Stimulated activated CD4-positive, alpha-beta T cell treated with anti-CD3 and anti-CD28 coated beads, TNF-alpha, amount 100 ng/mL, for 1 hour (primary cell): ENCODE results near the gene SELENOW.
"Not testable (repeated sequence)": the region's sequence is repeated elsewhere in the genome, so short reads cannot be mapped to it uniquely, and the experiment has no call there.

ENCODE experiments used
- DNase-seq, 3 donors: peaks; one replicate each; pipeline ENCODE4 v3.0.0-alpha.2; 2020; ENCODE audit warnings: low read depth in 3 of 3, low spot score in 1 of 3

The SELENOW gene

DNA sequence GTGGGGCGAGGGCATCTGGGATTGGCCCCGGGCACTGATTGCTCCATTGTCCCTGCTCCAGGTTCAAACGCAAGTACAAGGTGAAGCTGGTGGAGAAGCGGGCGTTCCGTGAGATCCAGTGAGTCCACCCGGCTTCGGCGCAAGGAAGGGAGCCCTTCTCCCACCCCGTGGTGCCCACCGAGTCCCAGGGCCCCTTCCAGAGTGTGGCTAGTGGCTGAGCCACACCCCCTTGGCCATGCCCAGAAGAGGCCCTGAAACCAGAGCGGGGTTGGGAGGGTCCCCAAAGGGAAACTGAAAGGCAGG is 21.9 kb upstream of the SELENOW start:
- no peak for DNase-seq

DNA sequence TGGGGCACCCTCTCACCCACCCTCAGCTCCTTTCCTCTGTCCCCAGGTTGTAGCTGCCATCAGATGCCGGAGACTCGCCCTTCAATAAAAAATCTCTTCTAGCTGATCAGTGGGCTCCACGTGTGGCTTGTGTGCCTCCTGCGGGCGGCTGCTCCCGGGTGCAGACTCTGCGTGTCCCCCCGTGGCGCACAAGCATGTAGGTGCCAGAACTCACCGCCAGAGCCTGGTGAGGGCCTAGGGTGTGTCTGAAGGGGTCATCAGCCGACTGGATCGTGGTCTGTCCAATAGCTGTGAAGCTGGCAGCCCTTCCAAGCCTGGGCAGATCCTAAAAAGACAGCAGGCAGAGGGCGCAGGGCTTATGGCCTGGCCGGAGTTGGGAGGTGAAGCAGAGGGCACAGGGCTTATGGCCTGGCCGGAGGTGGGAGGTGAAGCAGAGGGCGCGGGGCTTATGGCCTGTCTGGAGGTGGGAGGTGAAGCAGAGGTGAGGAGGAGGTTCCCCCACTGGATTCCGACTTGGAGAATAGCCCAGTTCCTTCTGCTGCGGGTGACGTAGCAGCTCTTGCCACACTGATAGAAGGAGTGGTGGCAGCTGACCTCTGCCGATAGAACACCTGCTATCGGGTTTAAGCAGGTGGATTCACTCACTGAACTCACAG is 21.4 kb upstream of the SELENOW start:
- no peak for DNase-seq

DNA sequence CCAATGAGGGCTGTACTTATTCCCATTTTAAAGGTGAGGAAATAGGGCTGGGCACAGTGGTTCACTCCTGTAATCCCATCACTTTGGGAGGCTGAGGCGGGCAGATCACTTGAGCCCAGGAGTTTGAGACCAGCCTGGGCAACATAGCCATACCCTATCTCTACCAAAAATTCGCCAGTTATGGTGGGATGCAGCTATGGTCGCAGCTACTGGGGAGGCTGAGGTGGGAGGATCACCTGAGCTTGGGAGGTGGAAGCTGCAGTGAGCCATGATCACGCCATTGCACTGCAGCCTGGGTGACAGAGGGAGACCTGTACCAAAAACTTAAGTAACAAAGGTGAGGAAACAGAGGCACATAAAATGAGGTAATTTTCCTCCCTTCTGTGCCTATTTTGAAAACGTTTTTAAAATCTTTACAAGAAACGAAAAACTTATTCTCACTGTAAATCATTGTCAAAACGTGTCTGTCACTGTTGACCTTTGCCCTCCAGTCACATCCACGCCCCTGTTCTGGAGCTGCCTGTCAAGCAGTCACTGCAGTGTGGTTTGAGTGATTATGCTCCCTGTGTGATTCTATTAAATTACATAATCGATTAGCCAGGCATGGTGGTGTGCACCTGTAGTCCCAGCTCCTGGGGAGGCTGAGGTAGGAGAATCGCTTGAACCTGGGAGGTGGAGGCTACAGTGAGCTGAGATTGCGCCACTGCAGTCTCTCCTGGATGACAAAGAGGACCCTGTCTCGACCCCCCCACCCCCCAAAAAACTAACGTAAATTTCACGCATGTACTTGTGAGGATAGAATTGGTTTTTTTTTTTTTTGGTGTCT is 20.7 kb upstream of the SELENOW start:
- no peak for DNase-seq

DNA sequence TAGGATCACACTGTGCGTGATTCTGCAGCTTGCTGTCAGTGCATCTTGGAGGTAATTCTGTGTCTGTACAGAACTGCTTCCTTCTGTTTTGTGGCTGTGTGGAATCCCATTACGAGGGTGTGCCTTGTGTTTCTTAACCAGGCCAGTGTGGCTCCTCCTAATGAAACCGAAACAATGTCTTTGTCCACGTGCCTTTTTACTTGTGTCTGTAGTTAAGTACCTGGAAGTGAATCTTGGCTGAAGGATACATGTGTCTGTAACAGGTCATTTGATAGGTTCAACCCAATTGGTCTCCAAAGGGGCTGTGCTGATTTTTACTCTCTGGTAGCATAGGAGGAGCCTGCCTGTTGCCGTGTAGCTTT is 20.1 kb upstream of the SELENOW start:
- no peak for DNase-seq

DNA sequence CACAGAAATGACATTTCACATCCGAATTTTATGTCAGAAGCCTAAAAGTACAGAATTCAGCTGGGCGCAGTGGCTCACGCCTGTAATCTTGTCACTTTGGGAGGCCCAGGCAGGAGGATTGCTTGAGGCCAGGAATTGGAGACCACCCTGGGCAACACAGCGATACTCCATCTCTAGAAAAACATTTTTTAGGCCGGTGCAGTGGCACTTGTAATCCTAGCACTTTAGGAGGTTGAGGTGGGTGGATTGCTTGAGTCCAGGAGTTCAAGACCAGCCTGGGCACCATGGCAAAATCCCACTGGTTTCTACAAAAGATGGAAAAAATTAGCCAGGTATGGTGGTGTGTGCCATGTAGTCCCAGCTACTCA is 17.9 kb upstream of the SELENOW start:
- no peak for DNase-seq

DNA sequence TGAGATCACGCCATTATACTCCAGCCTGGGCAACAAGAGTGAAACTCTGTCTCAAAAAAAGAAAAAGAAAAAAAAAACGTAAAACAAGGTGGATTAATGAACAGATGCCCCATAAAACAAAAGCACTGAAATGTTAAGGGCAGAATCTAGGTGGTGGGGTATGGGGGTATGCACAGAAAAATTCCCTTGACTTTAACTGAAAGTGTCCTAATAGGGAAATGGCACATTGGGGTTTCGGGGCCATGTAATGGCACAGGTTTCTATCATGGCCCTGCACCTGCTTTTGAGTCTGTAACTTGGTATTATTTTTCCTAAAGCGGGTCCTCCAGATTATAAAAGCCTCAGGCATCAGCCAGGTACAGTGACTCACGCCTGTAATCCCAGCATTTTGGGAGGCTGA is 16.9 kb upstream of the SELENOW start:
- no peak for DNase-seq

DNA sequence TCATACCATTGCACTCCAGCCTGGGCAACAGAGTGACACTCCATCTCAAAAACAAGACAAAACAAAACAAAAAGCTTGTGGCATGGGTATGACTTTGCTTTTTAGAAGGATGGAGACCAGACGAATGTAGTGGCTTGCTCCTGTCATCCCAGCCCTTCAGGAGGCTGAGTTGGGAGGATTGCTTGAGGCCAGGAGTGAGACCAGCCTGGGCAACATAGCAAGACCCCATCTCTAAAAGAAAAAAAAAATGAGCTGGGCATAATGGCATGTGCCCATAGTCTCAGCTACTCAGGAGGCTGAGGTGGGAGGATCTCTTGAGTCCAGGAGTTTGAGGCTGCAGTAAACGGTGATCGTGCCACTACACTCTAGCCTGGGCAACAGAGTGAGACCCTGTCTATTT is 16.4 kb upstream of the SELENOW start:
- no peak for DNase-seq

DNA sequence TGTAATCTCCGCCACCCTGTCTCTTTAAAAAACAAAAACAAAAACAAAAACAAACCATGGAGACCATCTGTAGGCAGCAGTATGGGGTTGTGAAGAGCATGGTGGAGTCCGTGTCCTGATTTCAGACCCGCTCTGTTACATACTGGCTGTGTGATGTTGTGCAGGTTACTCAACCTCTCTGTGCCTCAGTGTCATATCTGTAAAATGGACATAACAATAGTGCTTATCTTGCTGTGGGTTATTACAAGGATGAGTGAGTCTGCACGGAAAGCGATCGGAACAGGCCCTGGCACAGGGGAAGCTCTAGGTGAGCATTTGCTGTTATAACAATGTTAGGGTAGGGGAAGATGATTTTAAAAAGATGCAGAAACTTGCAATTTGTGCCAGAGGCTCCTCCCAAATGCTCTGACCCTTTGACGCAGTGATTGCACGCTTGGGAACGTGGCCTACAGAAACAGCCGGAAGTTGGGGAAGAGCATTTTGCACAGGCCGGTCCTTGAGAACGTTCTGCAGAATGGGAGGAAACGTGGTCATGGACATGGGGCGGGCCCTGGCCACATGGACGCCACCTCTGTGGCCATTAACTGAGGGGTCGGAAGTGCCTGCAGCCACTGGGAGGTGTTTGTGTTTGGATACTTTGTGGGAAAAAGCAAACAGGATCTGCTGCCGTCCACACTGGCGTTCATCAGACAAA is 15.7 kb upstream of the SELENOW start:
- no peak for DNase-seq

DNA sequence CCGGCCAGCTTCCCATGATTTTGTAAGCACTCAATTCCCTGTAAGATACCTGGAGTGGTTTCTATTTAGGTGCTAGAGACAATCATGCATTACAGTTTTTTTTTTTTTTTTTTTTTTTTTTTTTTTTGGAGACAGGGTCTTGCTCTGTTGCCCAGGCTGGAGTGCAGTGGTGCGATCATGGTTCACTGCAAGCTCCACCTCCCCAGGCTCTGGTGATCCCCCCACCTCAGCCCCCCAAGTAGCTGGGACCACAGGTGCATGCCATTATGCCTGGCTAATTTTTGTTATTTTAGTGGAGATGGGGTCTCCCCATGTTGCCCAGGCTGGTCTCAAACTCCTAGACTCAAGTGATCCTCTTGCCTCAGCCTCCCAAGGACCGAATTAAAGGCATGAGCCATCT is 13.8 kb upstream of the SELENOW start:
- not testable (repeated sequence) for DNase-seq

DNA sequence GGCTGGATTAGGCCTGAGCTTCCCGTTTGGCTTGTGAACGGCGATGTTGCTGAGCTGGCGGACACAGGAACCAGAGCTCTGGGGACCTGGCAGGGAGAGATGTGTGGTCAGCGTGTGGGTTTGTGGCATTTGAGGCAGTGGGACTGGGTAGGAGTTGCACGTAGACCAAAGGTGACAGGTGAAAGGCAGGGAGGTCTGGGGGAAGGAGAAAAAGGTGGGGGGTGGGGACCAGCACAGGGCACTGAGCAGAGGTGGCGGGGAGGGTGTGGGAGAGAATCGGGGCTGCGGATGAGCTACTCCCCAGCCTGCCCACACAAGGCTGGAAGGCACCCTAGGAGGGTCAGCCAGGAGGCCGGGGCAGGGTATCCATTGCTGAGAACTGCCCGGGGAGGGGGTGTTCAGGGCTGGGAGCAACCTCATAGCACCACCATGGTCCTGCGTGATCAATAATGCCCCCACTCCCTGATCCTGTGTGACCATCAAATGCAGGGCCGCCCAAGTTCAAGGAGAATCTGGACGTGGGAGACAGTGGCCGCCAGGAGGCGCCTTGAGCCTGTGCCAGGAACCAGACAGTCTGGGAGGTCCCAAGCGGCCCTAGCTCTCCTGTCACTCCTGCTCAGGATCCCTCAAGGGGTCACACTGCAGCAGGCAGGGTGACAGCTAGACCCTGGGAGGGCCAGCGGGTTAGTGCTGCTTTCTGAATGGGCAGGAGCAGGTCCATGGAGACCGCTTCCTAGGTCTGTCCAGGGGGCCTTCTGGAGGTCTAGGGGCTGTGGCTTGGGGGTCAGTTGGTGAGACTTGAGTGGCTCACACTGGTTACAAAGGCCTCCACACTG is 12.8 kb upstream of the SELENOW start:
- DNase-seq, result no peak

DNA sequence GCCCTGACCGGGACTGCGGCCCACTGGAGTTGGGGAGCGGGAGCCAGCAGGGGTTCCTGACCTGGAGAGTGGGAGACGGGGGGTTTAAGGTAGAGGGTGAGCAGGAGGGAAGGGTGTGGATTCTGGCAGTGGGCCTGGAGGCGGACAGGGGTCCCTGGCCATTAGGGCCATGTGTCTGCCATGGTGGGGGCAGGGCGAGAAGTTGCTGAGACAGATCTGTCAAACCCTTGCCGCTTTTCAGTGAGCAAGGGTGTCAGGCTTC is 12.2 kb upstream of the SELENOW start:
- no peak for DNase-seq

DNA sequence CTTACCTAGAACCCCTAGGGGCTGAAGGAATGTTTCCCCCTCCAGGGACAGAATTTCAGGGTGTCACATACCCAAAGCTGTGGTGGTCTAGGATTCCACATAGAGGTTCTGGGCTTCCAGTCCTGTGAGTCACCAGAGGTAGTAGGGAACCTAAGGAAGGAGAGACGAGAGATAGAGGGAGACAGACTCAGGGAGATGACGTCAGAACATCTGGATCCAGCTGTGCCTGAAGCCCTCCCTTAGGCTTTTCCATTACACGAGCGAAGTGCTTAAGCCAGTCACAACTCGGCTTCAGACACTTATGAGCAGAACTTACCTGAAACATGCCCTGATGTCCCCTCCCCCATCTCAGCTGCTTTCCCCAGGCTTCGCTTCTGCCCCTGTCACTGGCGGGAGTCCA is 11.8 kb upstream of the SELENOW start:
- no peak for DNase-seq

DNA sequence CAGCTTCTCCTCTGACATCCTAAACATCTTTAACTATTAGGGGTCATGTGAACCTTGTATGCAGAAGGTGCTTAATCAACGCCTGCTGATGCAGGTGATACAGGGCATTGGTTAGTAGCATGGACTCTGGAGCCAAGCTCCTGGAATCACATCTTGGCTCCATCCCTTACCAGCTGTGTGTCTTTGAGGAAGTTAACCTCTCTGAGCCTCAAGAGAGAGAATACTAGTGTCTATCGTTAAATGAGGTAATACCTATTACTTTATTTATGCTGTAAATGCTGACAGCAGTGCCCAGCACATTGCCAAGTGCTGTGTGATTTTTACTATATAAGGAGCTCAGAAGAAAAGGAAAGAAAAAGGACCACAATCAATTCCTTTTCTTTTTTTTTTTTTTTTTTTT is 11.2 kb upstream of the SELENOW start:
- no peak for DNase-seq

DNA sequence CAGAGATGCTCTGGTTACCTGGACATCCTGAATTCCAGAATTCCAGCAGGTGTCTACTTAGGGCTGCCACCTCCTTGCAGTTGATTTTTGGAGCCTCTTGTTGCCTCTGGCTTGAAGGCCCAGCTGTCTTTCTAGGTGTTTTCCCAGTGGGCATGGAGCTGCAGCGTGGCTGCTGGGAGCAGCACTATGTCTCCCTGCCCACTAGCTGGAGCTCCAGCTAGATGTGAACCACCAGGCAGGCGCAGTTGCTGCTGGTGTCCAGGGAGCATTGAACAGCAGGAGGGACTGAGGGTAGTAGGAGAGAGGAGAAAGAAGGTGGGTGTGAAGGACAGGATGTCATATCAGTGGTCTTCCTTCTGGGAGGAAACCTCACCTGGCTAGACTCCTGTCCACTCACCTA is 9.9 kb upstream of the SELENOW start:
- no peak for DNase-seq

DNA sequence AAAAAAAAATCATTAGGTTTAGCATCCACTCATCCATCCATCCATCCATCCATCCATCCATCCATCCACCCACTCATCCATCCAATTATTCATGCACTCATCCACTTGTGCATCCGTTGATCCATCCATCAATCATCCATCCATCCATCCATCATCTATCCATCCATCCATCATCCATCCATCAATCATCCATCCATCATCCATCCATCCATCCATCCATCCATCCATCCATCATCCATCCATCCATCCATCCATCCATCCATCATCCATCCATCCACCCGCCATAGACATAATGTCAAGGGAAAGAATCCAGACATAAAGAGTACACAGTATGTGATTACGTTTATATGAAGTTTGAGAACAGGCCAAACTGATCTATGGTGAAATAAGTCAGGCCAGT is 9.0 kb upstream of the SELENOW start:
- DNase-seq, result no peak

DNA sequence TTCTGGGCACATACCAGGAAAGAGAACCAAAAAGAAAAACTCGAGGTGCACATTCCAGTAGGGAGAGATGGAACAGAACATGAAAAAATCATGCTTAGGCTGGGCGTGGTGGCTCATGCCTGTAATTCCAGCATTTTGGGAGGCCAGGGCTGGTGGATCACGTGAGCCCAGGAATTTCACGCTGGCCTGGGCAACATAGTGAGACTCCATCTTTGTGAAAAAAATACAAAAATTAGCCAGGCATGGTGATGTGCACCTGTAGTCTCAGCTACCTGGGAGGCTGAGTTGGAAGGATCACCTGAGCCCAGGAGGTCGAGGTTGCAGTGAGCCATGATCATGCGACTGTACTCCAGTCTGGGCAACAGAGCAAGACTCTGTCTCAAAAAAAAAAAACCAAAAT is 7.2 kb upstream of the SELENOW start:
- not testable (repeated sequence) for DNase-seq

DNA sequence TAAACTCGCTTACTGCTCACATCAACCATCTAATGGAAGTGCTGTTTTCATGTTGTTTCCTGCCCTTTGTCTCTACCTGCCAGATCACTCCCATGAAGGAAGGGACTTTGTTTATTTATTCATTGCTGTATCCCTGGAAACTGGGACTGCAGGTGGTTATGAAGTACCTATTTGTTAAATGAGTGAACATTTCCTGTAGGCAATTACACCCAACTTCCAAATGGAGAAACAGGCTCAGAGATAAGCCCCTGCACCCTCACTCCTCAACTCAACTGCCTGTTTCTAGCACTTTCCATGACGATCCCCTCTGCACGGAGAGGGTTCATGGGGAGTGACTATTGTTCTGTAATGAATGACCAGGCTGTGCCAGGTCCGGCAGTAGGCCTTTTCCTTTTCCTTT is 1.9 kb upstream of the SELENOW start:
- DNase-seq, result no peak

DNA sequence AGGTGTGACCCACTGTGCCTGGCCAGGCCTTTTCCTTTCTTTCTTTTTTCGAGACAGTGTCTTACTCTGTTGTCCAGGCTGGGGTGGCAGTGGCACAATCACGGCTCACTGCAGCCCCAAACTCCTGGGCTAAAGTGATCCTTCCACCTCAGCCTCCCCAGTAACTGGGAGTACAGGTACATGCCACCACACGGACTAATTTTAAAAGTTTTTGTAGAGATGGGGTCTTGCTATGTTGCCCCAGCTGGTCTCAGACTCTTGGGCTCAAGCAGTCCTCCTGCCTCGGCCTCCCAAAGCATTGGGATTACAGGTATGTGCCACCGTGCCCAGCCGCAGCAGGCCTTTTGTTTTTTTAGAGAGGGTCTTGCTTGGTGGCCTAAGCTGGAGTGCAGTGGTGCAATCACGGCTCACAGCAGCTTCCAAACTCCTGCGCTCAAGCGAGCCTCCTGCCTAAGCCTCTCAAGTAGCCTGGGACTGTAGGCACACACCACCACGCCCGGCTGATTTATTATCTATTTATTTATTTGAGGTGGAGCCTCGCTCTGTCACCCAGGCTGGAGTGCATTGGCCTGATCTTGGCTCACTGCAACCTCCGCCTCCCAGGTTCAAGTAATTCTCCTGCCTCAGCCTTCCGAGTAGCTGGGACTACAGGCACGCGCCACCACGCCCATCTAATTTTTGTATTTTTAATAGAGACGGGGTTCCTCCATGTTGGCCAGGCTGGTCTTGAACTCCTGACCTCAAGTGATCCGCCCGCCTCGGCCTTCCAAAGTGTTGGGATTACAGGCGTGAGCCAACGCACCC is 1.1 kb upstream of the SELENOW start:
- not testable (repeated sequence) for DNase-seq

DNA sequence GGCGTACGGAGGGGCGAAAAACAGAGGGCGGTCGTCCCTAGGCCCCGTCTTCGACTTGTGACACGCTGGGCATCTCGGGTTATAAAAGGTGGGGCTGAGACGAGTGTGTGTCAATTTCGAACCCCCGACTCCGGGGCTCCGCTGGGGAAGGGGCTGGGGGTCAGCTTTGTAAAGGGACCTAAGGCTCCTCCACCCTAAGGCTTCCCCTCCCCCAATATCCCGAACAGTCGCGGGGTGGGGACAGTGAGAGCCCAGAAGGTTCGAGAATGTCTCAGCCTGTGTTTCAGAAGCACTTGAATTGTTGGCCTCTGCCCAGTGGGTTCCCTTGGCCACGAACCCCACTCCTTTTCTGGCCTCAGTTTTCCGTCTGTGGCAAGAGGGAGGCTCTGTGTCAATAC is 450 bp downstream of the SELENOW start:
- DNase-seq, result no peak

DNA sequence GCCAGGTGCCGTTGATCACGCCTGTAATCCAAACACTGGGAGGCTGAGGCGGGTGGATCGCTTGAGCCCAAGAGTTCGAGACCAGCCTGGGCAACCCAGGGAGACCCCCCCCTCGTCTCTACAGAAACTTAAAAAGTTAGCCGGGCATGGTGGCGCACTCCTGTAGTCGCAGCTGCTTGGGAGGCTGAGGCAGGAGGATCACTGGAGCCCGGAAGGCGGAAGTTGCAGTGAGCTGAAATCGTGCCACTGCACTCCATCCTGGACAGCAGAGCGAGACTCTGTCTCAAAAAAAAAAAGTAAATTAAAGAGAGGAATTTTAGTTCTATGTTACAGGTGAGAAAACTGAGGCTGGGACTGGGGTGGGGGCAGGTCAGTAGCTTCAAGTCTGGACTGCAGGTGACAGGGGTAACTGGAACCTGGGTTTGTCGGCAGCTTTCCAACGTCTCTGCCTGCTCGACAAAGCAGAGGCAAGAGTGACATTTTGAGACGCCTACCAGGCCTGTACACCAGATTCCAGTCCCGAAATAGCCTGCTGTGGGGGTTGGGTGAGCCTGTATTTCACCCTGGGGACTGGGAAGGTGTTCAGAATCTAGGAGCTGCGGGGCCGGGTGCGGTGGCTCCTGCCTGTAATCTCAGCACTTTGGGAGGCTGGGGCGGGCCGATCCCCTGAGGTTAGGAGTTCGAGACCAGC is 1.2 kb downstream of the SELENOW start:
- DNase-seq, result no peak

DNA sequence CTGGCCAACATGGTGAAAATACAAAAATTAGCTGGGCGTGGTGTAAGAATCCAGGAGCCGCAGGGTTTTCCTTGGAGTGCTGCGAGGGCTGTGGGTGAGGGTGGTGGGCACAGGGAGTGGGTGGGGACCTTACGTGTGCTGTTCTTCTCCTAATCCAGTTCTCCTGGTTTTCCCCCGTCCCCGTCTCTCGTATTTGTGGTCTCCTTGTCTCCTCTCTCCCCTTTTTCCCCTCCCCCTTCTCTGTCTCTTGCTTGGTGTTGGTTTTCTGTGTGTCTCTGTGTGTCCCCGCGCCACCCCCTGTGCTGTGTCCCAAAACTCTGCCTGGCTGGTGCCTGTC is 1.7 kb downstream of the SELENOW start:
- no peak for DNase-seq
